Tibial nerve (tissue), 4 donors: ENCODE measurements around the gene GLIPR1. TPM values are rescaled to one million over a fixed set of nuclear protein-coding genes. Genes with fewer than 3 reads are reported as not detected.
"Not testable (repeated sequence)": the region's sequence is repeated elsewhere in the genome, so short reads cannot be mapped to it uniquely, and the experiment has no call there.

ENCODE experiments used
- DNase-seq, 2 donors: peaks; one replicate each; pipeline ENCODE4 v3.0.0-alpha.2; 2019; ENCODE audit warnings: low spot score in 2 of 2
- H3K27ac ChIP-seq, 4 donors: fragments of 200-600 bp; sonication (generic) in 3 of 4; one replicate each; pipeline ENCODE4 v1.5.1; 2017 to 2019; ENCODE audit warnings: mild to moderate bottlenecking in 1 of 4
- H3K27me3 ChIP-seq, 2 donors: fragments of 200-600 bp; sonication (generic) in 1 of 2; one replicate each; pipeline versions ENCODE4 v1.5.1 to v1.6.0; 2017 to 2019
- H3K36me3 ChIP-seq, 3 donors: fragments of 200-600 bp; sonication (generic); one replicate each; pipeline ENCODE4 v1.5.1; 2018 to 2019
- H3K4me1 ChIP-seq, 4 donors: fragments of 200-600 bp; sonication (generic) in 3 of 4; one replicate each; pipeline ENCODE4 v1.5.1; 2017 to 2019
- H3K4me3 ChIP-seq, 4 donors: fragments of 200-600 bp; sonication (generic) in 3 of 4; one replicate each; pipeline ENCODE4 v1.5.1; 2017 to 2019; ENCODE audit warnings: mild to moderate bottlenecking in 1 of 4, moderate library complexity in 1 of 4
- H3K9me3 ChIP-seq, 4 donors: fragments of 200-600 bp; sonication (generic) in 3 of 4; one replicate each; pipeline ENCODE4 v1.5.1; 2017 to 2019
- EP300 ChIP-seq, 2 donors: sonication (generic); formaldehyde crosslinking; IDR thresholded peaks; one replicate each; pipeline ENCODE4 v1.6.1; 2017; ENCODE audit warnings: antibody characterized with exemption in 2 of 2, mild to moderate bottlenecking in 1 of 2
- POLR2A ChIP-seq, 2 donors: fragments of 450-650 bp; IDR thresholded peaks; one replicate each; pipeline ENCODE4 v1.6.1; 2017; ENCODE audit warnings: antibody characterized with exemption in 2 of 2, mild to moderate bottlenecking in 2 of 2, moderate library complexity in 2 of 2
- WGBS, 2 donors: methylation state at CpG; one replicate each; pipeline ENCODE4 v1.1.5; 2018; 5-methylcytosine and 5-hydroxymethylcytosine counted together
- total RNA-seq, 4 donors: library from RNA; depleted of rRNA; stranded (reverse); fragments of >200 nt; gene quantifications; one replicate each; pipeline ENCODE4 v1.1.0, GENCODE V29; 2016
- TF ChIP-seq, protein P1 (sequence below), 5 experiments: fragments of 200-600 bp in 3 of 5; fragments of 450-650 bp in 2 of 5; sonication (generic) in 3 of 5; IDR thresholded peaks; one replicate each; pipeline ENCODE4 v1.5.1; 2016 to 2019; ENCODE audit warnings: antibody characterized with exemption in 5 of 5, mild to moderate bottlenecking in 3 of 5, moderate library complexity in 2 of 5

The GLIPR1 gene
- total RNA-seq, 4 donors from 2014 or later, result 4.7 to 12.3 (median 6.5) TPM

DNA sequence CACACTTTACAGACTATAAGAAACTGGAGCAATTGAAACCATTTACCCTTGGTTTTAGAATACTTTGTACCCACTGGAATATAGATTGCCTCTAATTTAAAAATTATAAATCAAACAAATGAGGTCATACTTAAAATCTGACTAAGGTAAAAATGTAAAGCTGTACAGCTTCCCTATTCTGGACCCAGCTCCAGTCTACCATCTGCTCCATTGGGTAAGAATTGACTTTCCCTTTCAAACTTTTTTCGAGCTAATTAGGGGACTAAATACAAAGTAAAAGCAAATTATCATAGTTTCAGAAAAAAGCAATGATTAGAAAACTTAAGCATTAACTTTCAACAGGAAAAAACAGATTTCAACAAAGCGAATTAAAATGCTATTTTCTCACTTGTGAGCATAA is 26.5 kb downstream of the GLIPR1 start:
- DNase-seq, result no peak
- peaks cover 0 to 36% (median 0%) of the 10 kb centered on the region in 3 donors for H3K36me3 ChIP-seq
- H3K9me3 ChIP-seq, result no peaks in the 10 kb centered on the region
- no peak for TF ChIP-seq POLR2A (IDR thresholded peaks at IDR 0.05)
- no peak for TF ChIP-seq EP300 (IDR thresholded peaks at IDR 0.05)
- TF ChIP-seq, protein P1, sequence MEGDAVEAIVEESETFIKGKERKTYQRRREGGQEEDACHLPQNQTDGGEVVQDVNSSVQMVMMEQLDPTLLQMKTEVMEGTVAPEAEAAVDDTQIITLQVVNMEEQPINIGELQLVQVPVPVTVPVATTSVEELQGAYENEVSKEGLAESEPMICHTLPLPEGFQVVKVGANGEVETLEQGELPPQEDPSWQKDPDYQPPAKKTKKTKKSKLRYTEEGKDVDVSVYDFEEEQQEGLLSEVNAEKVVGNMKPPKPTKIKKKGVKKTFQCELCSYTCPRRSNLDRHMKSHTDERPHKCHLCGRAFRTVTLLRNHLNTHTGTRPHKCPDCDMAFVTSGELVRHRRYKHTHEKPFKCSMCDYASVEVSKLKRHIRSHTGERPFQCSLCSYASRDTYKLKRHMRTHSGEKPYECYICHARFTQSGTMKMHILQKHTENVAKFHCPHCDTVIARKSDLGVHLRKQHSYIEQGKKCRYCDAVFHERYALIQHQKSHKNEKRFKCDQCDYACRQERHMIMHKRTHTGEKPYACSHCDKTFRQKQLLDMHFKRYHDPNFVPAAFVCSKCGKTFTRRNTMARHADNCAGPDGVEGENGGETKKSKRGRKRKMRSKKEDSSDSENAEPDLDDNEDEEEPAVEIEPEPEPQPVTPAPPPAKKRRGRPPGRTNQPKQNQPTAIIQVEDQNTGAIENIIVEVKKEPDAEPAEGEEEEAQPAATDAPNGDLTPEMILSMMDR (IDR thresholded peaks at IDR 0.05), result no peak
- H3K4me1 ChIP-seq, result peaks cover 0 to 41% (median 13%) of the 10 kb centered on the region in 4 donors
- no peak overlapping the region for H3K4me3 ChIP-seq
- no peaks in the 10 kb centered on the region for H3K27me3 ChIP-seq
- 87 to 92% methylated on average over 2 of the region's 2 CpGs for WGBS, 2 donors
- H3K27ac ChIP-seq, result no peak overlapping the region

DNA sequence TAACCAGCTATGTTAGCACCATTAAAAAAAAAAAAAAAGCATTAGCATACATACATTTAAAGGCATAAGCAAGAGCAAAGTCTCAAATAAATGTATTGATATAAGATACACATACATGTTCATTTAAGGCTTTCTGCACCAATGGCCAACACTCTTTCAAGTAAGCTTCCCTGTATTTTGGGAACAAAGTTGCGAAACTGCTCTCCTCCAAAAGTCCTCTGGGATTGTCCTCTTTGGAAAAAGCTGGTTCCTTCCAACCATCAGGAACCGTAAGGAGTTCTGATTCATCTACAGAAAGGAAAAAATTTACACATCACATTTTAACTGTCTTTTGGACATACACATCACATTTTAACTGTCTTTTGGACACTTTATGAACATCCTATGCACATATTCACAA is 27.6 kb downstream of the GLIPR1 start:
- Histone ChIP-seq H3K9me3 (no peaks in the 10 kb centered on the region), H3K27ac (peak overlapping the region in 1 of 4 donors; percentile 16), H3K4me3 (no peak overlapping the region), H3K36me3 (peaks cover 0 to 25% (median 0%) of the 10 kb centered on the region in 3 donors), H3K27me3 (no peaks in the 10 kb centered on the region), H3K4me1 (peaks cover 0 to 41% (median 14%) of the 10 kb centered on the region in 4 donors)
- DNase-seq, result peak in 1 of 2 donors; percentile 22
- TF ChIP-seq, protein P1 (IDR thresholded peaks at IDR 0.05), result no peak
- no peak for TF ChIP-seq POLR2A (IDR thresholded peaks at IDR 0.05)
- TF ChIP-seq EP300 (IDR thresholded peaks at IDR 0.05), result peak in 1 of 2 donors; percentile 20
- 57 to 60% methylated on average over 2 of the region's 2 CpGs for WGBS, 2 donors

DNA sequence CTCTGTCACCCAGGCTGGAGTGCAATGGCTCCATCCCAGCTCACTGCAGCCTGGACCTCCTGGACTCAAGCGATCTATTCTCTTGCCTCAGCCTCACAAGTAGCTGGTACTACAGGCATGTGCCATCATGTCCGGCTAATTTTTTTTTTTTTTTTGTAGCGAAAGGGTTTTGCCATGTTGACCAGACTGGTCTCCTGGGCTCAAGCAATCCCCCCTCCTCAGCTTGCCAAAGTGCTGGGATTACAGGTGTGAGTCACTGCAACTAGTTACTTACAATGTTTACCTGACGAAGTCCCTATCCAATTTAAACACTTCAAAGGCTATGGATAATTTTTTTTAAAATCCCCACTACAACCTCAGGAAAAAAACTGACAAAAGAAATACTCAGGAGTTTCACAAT is 29.1 kb downstream of the GLIPR1 start:
- Histone ChIP-seq H3K4me1 (peaks cover 0 to 41% (median 14%) of the 10 kb centered on the region in 4 donors), H3K9me3 (no peaks in the 10 kb centered on the region), H3K27ac (no peak overlapping the region), H3K4me3 (no peak overlapping the region), H3K36me3 (peaks cover 0 to 10% (median 0%) of the 10 kb centered on the region in 3 donors), H3K27me3 (no peaks in the 10 kb centered on the region)
- DNase-seq, result no peak
- 66 to 72% methylated on average over 4 of the region's 4 CpGs for WGBS, 2 donors
- TF ChIP-seq EP300 (IDR thresholded peaks at IDR 0.05) (no peak), POLR2A (IDR thresholded peaks at IDR 0.05) (no peak)
- TF ChIP-seq, protein P1 (IDR thresholded peaks at IDR 0.05), result no peak

DNA sequence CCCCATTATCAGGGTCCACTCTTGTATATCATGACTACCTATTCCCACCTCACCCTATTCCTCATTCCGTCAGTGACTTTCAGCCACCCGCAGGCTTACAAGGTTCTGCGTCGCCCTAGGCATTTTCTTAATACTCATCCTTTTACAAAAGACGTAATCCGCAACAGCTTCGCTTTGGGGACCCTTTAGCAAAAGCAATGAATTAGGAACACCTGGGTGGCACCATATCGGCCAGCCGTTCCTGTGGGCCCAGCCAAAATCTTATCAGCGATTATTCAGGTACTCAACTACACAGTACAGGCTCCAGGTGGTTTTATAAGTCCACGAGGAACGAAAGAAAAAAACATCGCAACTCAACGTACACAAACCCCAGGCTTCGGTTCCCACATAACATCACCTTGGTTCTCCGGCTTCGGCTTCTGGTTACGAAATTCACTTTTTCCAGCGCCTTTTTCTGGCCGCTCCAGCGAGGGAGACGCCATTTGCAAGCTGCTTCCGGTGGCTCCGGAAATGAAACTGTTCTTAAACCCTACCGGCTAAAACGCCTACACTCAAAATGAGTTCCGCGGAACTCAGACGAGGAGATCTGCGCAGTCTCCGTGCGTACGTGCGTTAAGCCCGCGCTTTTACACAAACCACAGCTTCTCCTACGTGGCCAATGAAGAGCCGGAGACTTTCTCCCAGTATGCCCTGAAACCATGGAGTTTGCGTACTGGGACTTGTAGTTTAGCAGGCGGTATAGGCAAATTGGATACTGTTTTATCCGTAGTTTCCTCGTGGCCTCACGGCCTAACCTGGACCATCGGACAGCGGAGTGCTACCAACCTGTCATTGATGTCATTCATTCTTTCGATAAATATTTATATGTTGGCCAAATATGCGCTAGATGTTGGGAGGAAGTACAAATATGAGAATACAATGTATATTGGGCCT is 30.8 kb downstream of the GLIPR1 start, which contains the start of gene KRR1:
Gene KRR1, minus strand, starts transcription at position 494 of the 933 bp plus-strand sequence. Its CDS starts 12 bp downstream, at position 482.
- Histone ChIP-seq H3K36me3 (no peaks in the 10 kb centered on the region), H3K4me1 (peaks cover 0 to 36% (median 14%) of the 10 kb centered on the region in 4 donors), H3K27me3 (no peaks in the 10 kb centered on the region), H3K9me3 (no peaks in the 10 kb centered on the region), H3K4me3 (peak within 1 kb of the TSS; percentile 72 to 94 (median 88)), H3K27ac (peak within 1 kb of the TSS; percentile 71 to 86 (median 78))
- TF ChIP-seq EP300 (IDR thresholded peaks at IDR 0.05) (peak; percentile 88 to 91), POLR2A (IDR thresholded peaks at IDR 0.05) (peak in 1 of 2 donors; percentile 49)
- TF ChIP-seq, protein P1 (IDR thresholded peaks at IDR 0.05), result peak in 1 of 5 experiments; percentile 51
- 4 to 6% methylated on average over 40 to 47 of the region's 47 CpGs for WGBS, 2 donors
- peak; percentile 74 to 86 for DNase-seq

DNA sequence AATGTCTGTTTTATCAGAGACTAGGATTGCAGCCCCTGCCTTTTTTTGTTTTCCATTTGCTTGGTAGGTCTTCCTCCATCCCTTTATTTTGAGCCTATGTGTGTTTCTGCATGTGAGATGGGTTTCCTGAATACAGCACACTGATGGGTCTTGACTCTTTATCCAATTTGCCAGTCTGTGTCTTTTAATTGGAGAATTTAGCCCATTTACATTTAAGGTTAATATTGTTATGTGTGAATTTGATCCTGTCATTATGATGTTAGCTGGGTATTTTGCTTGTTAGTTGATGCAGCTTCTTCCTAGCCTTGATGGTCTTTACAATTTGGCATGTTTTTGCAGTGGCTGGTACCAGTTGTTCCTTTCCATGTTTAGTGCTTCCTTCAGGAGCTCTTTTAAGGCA is 40.7 kb downstream of the GLIPR1 start:
- not testable (repeated sequence) for H3K9me3 ChIP-seq, DNase-seq, H3K27ac ChIP-seq, H3K36me3 ChIP-seq, H3K27me3 ChIP-seq, H3K4me1 ChIP-seq, H3K4me3 ChIP-seq

DNA sequence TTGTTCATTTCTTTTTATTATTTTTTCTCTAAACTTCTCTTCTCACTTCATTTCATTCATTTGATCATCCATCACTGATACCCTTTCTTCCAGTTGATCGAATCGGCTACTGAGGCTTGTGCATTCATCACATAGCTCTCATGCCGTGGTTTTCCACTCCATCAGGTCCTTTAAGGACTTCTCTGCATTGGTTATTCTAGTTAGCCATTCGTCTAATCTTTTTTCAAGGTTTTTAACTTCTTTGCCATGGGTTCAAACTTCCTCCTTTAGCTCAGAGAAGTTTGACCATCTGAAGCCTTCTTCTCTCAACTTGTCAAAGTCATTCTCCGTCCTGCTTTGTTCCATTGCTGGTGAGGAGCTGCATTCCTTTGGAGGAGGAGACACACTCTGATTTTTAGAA is 41.6 kb downstream of the GLIPR1 start:
- DNase-seq, H3K36me3 ChIP-seq, H3K27ac ChIP-seq, H3K9me3 ChIP-seq, H3K27me3 ChIP-seq, H3K4me1 ChIP-seq, H3K4me3 ChIP-seq: not testable (repeated sequence)
- WGBS, 2 donors, result 92 to 93% methylated on average over 5 of the region's 5 CpGs
